ENCODE measurements around the gene YDJC.

YDJC gene

GRCh38 chr22:21663738-21664137 is 33.9 kb upstream of the YDJC start:
- TF ChIP-seq ARNT (IDR thresholded peaks at IDR 0.05) (no peak), SUZ12 (IDR thresholded peaks at IDR 0.05) (no peak), BHLHE40 (IDR thresholded peaks at IDR 0.05; ENCODE audit: borderline replicate concordance) (no peak), HDGF (IDR thresholded peaks at IDR 0.05; ENCODE audit: borderline replicate concordance) (no peak), ZNF384 (IDR thresholded peaks at IDR 0.05) (no peak), FOXK2 (IDR thresholded peaks at IDR 0.05) (no peak), L3MBTL2 (conservative IDR thresholded peaks at IDR 0.05) (no peak), LEF1 (IDR thresholded peaks at IDR 0.05; ENCODE audit: borderline replicate concordance) (no peak), NFRKB (IDR thresholded peaks at IDR 0.05) (no peak), FOXA1 (IDR thresholded peaks at IDR 0.05) (no peak), TARDBP (IDR thresholded peaks at IDR 0.05) (no peak), SP1 (IDR thresholded peaks at IDR 0.05) (no peak), ELF4 (IDR thresholded peaks at IDR 0.05) (no peak), CTBP1 (IDR thresholded peaks at IDR 0.05; ENCODE audit: borderline replicate concordance) (no peak), FOXM1 (IDR thresholded peaks at IDR 0.05; ENCODE audit: borderline replicate concordance) (no peak)
- TF ChIP-seq, protein P1, sequence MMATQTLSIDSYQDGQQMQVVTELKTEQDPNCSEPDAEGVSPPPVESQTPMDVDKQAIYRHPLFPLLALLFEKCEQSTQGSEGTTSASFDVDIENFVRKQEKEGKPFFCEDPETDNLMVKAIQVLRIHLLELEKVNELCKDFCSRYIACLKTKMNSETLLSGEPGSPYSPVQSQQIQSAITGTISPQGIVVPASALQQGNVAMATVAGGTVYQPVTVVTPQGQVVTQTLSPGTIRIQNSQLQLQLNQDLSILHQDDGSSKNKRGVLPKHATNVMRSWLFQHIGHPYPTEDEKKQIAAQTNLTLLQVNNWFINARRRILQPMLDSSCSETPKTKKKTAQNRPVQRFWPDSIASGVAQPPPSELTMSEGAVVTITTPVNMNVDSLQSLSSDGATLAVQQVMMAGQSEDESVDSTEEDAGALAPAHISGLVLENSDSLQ (IDR thresholded peaks at IDR 0.05) = no peak
- no peak for DNase-seq (ENCODE audit: extremely low spot score)
- ChIA-PET CTCF (no interaction called here), POLR2A (interaction anchor here (1.1 kb wide), 1 partner anchor 11 kb away, joined by 3 read pairs; no protein-coding TSS in a partner anchor)

DNA sequence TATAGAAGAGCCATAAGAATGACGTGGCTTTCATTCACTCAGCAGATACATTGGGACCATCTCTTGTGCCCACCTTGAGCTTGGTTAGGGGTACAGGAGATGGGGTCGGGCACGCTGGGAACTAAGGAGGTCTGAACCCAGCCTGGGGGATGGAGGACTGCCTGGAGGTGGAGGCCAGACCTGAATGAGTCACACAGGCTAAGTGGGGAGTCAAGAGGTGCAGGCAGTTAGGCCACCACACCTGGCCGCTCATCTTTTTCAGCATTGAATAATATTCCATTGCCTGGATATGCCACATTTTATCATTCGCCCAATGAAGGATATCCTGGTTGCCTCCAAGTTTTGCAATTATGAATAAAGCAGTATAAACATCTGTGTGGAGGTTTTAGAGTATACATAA is 32.2 kb upstream of the YDJC start:
- no peak for TF ChIP-seq ZNF384 (IDR thresholded peaks at IDR 0.05)
- no peak for TF ChIP-seq NFRKB (IDR thresholded peaks at IDR 0.05)
- TF ChIP-seq SUZ12 (IDR thresholded peaks at IDR 0.05) = no peak
- TF ChIP-seq SP1 (IDR thresholded peaks at IDR 0.05) = no peak
- TF ChIP-seq FOXK2 (IDR thresholded peaks at IDR 0.05) = no peak
- TF ChIP-seq, protein P1 (IDR thresholded peaks at IDR 0.05) = no peak
- TF ChIP-seq FOXA1 (IDR thresholded peaks at IDR 0.05) = no peak
- TF ChIP-seq CTBP1 (IDR thresholded peaks at IDR 0.05; ENCODE audit: borderline replicate concordance) = no peak
- no peak for TF ChIP-seq BHLHE40 (IDR thresholded peaks at IDR 0.05; ENCODE audit: borderline replicate concordance)
- no peak for TF ChIP-seq L3MBTL2 (conservative IDR thresholded peaks at IDR 0.05)
- TF ChIP-seq LEF1 (IDR thresholded peaks at IDR 0.05; ENCODE audit: borderline replicate concordance) = no peak
- TF ChIP-seq ELF4 (IDR thresholded peaks at IDR 0.05) = no peak
- TF ChIP-seq TARDBP (IDR thresholded peaks at IDR 0.05) = no peak
- no peak for TF ChIP-seq FOXM1 (IDR thresholded peaks at IDR 0.05; ENCODE audit: borderline replicate concordance)
- TF ChIP-seq HDGF (IDR thresholded peaks at IDR 0.05; ENCODE audit: borderline replicate concordance) = no peak
- DNase-seq (ENCODE audit: extremely low spot score) = no peak
- ChIA-PET POLR2A (no interaction called here), CTCF (no interaction called here)

- no peak for TF ChIP-seq FOXM1 (IDR thresholded peaks at IDR 0.05; ENCODE audit: borderline replicate concordance)
- TF ChIP-seq ZNF384 (IDR thresholded peaks at IDR 0.05) = no peak
- TF ChIP-seq CTBP1 (IDR thresholded peaks at IDR 0.05; ENCODE audit: borderline replicate concordance) = no peak
- no peak for TF ChIP-seq LEF1 (IDR thresholded peaks at IDR 0.05; ENCODE audit: borderline replicate concordance)
- no peak for TF ChIP-seq SUZ12 (IDR thresholded peaks at IDR 0.05)
- no peak for TF ChIP-seq ARNT (IDR thresholded peaks at IDR 0.05)
- no peak for TF ChIP-seq L3MBTL2 (conservative IDR thresholded peaks at IDR 0.05)
- no peak for TF ChIP-seq HDGF (IDR thresholded peaks at IDR 0.05; ENCODE audit: borderline replicate concordance)
- TF ChIP-seq BHLHE40 (IDR thresholded peaks at IDR 0.05; ENCODE audit: borderline replicate concordance) = no peak
- no peak for TF ChIP-seq NFRKB (IDR thresholded peaks at IDR 0.05)
- no peak for TF ChIP-seq SP1 (IDR thresholded peaks at IDR 0.05)
- no peak for TF ChIP-seq TARDBP (IDR thresholded peaks at IDR 0.05)
- no peak for TF ChIP-seq ELF4 (IDR thresholded peaks at IDR 0.05)
- TF ChIP-seq, protein P1 (IDR thresholded peaks at IDR 0.05) = no peak
- TF ChIP-seq FOXA1 (IDR thresholded peaks at IDR 0.05) = no peak
- ChIA-PET CTCF (no interaction called here), POLR2A (no interaction called here)
Measured at GRCh38 chr22:21660904-21661303, 31.1 kb upstream of the YDJC start.

GRCh38 chr22:21659864-21660525 is 30.2 kb upstream of the YDJC start:
- CTCF ChIA-PET = no interaction called here

More at GRCh38 chr22:21660904-21661303, 31.1 kb upstream of the YDJC start:
- no peak for DNase-seq (ENCODE audit: extremely low spot score)

More at GRCh38 chr22:21659864-21660525, 30.2 kb upstream of the YDJC start:
- no peak for DNase-seq (ENCODE audit: extremely low spot score)
- POLR2A ChIA-PET = no interaction called here
- TF ChIP-seq CTBP1 (IDR thresholded peaks at IDR 0.05; ENCODE audit: borderline replicate concordance) (no peak), FOXM1 (IDR thresholded peaks at IDR 0.05; ENCODE audit: borderline replicate concordance) (no peak), HDGF (IDR thresholded peaks at IDR 0.05; ENCODE audit: borderline replicate concordance) (no peak), SUZ12 (IDR thresholded peaks at IDR 0.05) (no peak), NFRKB (IDR thresholded peaks at IDR 0.05) (no peak), TARDBP (IDR thresholded peaks at IDR 0.05) (no peak), ELF4 (IDR thresholded peaks at IDR 0.05) (no peak), BHLHE40 (IDR thresholded peaks at IDR 0.05; ENCODE audit: borderline replicate concordance) (no peak), SP1 (IDR thresholded peaks at IDR 0.05) (no peak), FOXK2 (IDR thresholded peaks at IDR 0.05) (no peak)
- TF ChIP-seq, protein P1 (IDR thresholded peaks at IDR 0.05) = no peak

Measured in HEK293T (cell line).